Natural killer cell treated with Interleukin-12 subunit alpha and Interleukin-12 subunit beta and Interleukin-15 and Interleukin-18, amount 100 ng/mL, for 72 hours (primary cell): ENCODE results near the gene IL12A. TPM values are rescaled to one million over a fixed set of nuclear protein-coding genes. Genes with fewer than 3 reads are reported as not detected.
A peak's percentile ranks its signal among the peaks of the same experiment; 100 is the strongest.

Experiments used
- ATAC-seq, 2 donors: fragments of 150-1000 bp; cut with Tn5 transposase in 1 of 2; sonication (Bioruptor Pico), chemical (Tn5 transposase) in 1 of 2; 2 replicates each; pipeline ENCODE4 v1.10.0; 2021
- DNase-seq: peaks from one replicate; pipeline ENCODE4 v3.0.0; 2022; ENCODE audit warnings: low spot score
- H3K27ac Mint-ChIP-seq, 2 donors: 1 replicate in 1 of 2; 2 replicates in 1 of 2; pipeline ENCODE4 v1.8.0; 2022; ENCODE audit warnings: mixed read lengths in 2 of 2, mild to moderate bottlenecking in 1 of 2, moderate library complexity in 1 of 2
- H3K27me3 Mint-ChIP-seq, 2 donors: 1 replicate in 1 of 2; 2 replicates in 1 of 2; pipeline ENCODE4 v1.8.0; 2022; ENCODE audit warnings: mixed read lengths in 2 of 2
- H3K36me3 Mint-ChIP-seq: one replicate; pipeline ENCODE4 v1.8.0; 2022; ENCODE audit warnings: mixed read lengths
- H3K4me1 Mint-ChIP-seq, 2 donors: 1 replicate in 1 of 2; 2 replicates in 1 of 2; pipeline ENCODE4 v1.8.0; 2022; ENCODE audit warnings: low read depth in 2 of 2, mixed read lengths in 2 of 2, mild to moderate bottlenecking in 1 of 2
- H3K4me3 Mint-ChIP-seq: one replicate; pipeline ENCODE4 v1.8.0; 2022; ENCODE audit warnings: mixed read lengths
- H3K9me3 Mint-ChIP-seq: 2 replicates; pipeline ENCODE4 v1.8.0; 2022; ENCODE audit warnings: mixed read lengths
- total RNA-seq, 2 donors: library from RNA; stranded (reverse); gene quantifications; one replicate each; pipeline ENCODE4 v1.2.3, GENCODE V29; 2022

Gene IL12A
- total RNA-seq, 2 donors from 2014 or later: 0.31 to 1.5 TPM

DNA sequence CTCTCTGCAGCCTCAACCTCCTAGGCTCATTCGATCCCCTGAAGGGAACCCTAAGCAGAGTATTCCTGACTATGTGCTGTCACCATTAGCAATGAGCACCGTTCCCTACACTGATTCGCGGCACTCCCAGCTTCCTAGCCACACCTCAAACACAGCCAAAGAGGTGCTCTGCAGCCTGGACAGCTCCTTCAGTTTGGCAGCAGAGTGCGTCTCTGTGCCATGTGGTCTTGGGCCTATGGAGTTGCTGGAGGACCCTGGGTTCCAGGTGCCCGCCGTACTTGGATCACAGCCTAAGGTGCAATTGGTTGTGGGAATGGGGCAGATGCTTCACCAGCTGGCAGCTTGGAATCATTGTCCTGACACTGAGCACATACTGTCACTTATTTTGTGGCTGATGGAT, 17.3 kb upstream of the IL12A start:
- Mint-ChIP-seq H3K27ac (no peak overlapping the region), H3K9me3 (no peaks in the 10 kb centered on the region), H3K4me1 (peaks cover 0 to 4% of the 10 kb centered on the region in 2 donors), H3K36me3 (no peaks in the 10 kb centered on the region), H3K27me3 (peaks cover 29 to 30% of the 10 kb centered on the region in 2 donors), H3K4me3 (no peak overlapping the region)
- ATAC-seq: peak in 1 of 2 donors; percentile 32
- no peak for DNase-seq

DNA sequence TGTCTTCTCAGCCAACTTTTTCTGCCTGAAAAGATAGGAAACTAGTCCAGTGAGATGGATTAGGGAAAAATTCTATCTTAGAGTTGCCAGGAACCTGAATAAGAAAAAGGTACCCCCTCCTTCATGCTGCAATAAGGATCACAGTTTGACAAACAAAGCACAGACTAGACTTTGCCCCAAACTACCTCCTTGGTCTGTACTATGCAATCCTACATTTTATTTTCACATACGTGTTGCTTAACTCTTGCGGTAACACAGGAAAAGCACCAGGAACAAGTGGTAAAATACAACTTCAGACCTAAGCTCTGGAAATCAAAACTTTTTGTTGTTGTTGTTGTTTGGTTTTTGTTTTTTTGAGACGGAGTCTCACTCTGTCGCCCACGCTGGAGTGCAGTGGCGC, 11.3 kb upstream of the IL12A start:
- ATAC-seq (no peak), DNase-seq (no peak)
- no peak overlapping the region for H3K4me3 Mint-ChIP-seq
- no peaks in the 10 kb centered on the region for H3K36me3 Mint-ChIP-seq
- peaks cover 33 to 45% of the 10 kb centered on the region in 2 donors for H3K27me3 Mint-ChIP-seq
- H3K9me3 Mint-ChIP-seq: no peaks in the 10 kb centered on the region
- no peak overlapping the region for H3K27ac Mint-ChIP-seq
- H3K4me1 Mint-ChIP-seq: no peaks in the 10 kb centered on the region

DNA sequence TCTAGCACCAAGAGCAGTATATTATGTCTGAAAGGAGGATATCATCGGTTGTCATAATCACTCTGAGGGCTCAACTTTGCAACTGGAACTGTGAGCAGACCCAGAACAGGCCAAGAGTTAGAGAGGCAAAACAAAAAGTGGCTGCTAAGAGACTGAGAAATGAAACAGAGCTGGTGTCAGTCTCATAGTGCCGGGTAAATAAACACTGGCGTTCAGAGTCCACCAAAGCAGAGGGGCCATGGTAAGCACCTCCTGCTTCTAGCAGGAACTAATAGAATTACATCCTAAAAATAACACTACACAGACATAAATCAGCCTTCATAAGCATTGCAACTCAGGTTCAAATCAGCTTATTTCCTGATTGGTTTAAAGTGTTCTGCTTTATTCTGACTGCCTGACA, 10.3 kb upstream of the IL12A start:
- Mint-ChIP-seq H3K27me3 (peaks cover 25 to 34% of the 10 kb centered on the region in 2 donors), H3K36me3 (no peaks in the 10 kb centered on the region), H3K4me3 (no peak overlapping the region), H3K4me1 (no peaks in the 10 kb centered on the region), H3K27ac (no peak overlapping the region), H3K9me3 (no peaks in the 10 kb centered on the region)
- DNase-seq (no peak), ATAC-seq (no peak)

DNA sequence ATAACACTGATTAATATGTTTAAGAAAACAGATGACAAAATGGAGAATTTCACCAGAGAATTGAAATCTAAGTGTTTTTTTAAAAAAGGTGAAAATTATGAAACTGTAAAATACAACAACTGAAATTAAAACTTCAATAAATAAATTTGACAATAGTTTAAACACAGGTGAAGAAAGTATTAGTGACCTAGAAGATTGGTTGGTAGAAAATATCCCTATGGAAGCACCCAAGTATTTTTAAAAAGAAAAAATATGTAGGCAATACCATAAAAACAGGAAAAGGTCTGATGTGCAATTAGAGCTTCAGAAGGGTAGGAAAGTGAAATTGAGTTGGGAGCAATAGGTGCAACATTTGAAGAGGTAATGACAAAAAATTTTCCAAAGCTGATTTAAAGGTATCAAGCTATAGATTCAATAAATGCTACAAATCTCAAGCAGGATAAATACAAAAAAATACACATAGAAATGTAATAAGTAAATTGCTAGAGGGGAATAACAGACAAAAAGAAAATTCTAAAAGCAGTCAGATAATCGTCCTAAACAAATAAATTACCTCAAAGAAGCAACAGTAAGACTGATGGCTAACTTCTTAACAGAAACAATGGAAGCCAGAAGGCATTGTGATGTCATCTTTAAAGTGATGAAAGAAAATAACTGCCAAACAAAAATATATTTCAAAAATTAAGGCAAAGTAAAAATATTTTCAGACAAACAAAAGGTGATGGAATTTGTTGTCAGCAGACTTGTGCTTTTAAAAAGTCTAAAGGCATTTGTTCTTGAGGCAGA, 9.5 kb upstream of the IL12A start:
- H3K4me1 Mint-ChIP-seq: no peaks in the 10 kb centered on the region
- H3K27me3 Mint-ChIP-seq: peaks cover 21 to 31% of the 10 kb centered on the region in 2 donors
- H3K36me3 Mint-ChIP-seq: no peaks in the 10 kb centered on the region
- no peaks in the 10 kb centered on the region for H3K9me3 Mint-ChIP-seq
- no peak overlapping the region for H3K4me3 Mint-ChIP-seq
- DNase-seq: no peak
- no peak overlapping the region for H3K27ac Mint-ChIP-seq
- ATAC-seq: no peak

DNA sequence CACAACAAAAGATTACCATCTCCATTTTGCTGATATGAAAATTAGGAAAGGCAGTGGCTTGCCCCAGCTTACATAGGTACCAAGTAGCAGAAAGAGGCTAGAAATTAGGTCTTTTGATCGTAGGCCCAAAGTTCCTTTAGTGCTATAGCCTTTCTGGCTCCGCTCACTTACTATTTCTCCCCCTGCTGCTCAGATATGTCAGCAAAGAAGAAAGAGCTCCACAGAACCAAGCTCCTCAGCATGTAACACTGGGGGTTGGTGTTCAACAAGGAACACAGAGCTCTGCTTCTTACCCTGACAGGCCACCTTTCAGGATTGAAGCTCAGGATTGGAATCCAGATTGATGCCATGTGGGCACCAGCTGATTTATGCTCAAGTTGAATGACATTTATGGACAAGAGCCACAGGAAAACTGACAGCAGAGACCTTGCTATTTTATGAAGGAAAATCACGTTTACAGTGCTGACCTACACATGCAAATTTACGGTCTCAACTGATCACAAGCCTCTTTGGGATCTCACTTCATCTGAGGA, 6.1 kb upstream of the IL12A start:
- Mint-ChIP-seq H3K27me3 (peaks cover 21 to 41% of the 10 kb centered on the region in 2 donors), H3K4me1 (peaks cover 4% of the 10 kb centered on the region in 2 donors), H3K4me3 (no peak overlapping the region), H3K27ac (no peak overlapping the region), H3K36me3 (no peaks in the 10 kb centered on the region), H3K9me3 (no peaks in the 10 kb centered on the region)
- ATAC-seq: no peak
- DNase-seq: no peak

DNA sequence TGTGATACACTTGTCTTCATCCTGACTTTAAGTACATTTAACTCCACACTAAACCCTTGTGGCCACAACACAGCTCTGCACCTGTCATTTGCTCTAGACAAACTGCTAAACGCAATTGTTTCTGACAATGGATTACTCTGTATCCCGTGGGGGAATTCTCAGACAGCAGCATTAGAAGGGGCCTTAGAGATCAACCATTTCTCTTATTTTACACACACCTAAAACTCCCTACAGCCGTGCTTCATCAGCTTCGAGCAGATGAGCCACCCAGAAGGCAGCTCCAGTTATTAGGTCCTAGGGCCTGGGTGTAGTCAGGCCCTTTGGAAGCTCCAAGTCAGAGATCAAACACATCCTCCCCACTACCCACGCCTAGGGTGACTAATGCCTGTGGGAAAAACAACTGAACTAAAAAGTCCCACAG, 1.3 kb upstream of the IL12A start:
- ATAC-seq (no peak), DNase-seq (no peak)
- Mint-ChIP-seq H3K4me3 (peak overlapping the region; percentile 88), H3K27me3 (peaks cover 13 to 17% of the 10 kb centered on the region in 2 donors), H3K27ac (peak overlapping the region; percentile 16 to 93), H3K9me3 (no peaks in the 10 kb centered on the region), H3K36me3 (no peaks in the 10 kb centered on the region), H3K4me1 (peaks cover 18% of the 10 kb centered on the region in 2 donors)

GRCh38 chr3:159989973-159990846, 1.6 kb downstream of the IL12A start:
- Mint-ChIP-seq H3K27me3 (peaks cover 0 to 12% of the 10 kb centered on the region in 2 donors), H3K4me1 (peaks cover 18% of the 10 kb centered on the region in 2 donors), H3K4me3 (no peak overlapping the region), H3K27ac (no peak overlapping the region), H3K36me3 (no peaks in the 10 kb centered on the region), H3K9me3 (no peaks in the 10 kb centered on the region)
- DNase-seq: no peak
- ATAC-seq: no peak

GRCh38 chr3:159991591-159991990, 3.0 kb downstream of the IL12A start:
- Mint-ChIP-seq H3K4me1 (peaks cover 18% of the 10 kb centered on the region in 2 donors), H3K27me3 (peaks cover 0 to 12% of the 10 kb centered on the region in 2 donors), H3K4me3 (no peak overlapping the region), H3K9me3 (no peaks in the 10 kb centered on the region), H3K36me3 (no peaks in the 10 kb centered on the region), H3K27ac (no peak overlapping the region)
- ATAC-seq (no peak), DNase-seq (no peak)

DNA sequence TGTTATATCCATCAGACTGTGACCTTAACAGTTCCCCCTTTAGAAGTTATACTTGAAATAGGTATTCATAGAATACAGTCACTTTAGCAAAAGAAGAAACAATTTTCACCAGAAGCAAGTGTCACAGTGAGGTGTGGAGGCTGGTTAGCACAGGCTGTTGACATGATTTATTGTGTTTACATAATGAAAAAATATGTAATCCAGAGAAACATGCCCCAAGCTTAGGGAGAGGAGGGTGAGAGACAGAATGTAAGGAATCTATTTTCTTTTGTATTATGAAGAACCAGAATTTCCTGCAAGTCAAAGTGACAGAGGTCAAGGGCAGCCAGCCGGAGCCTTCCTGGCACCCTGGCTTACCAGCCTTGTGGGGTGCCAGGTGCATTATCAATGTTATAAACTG, 4.0 kb downstream of the IL12A start:
- DNase-seq (no peak), ATAC-seq (no peak)
- Mint-ChIP-seq H3K4me3 (no peak overlapping the region), H3K27me3 (peaks cover 0 to 8% of the 10 kb centered on the region in 2 donors), H3K9me3 (no peaks in the 10 kb centered on the region), H3K27ac (no peak overlapping the region), H3K4me1 (peaks cover 13% of the 10 kb centered on the region in 2 donors), H3K36me3 (no peaks in the 10 kb centered on the region)

GRCh38 chr3:159994182-159994581, 5.5 kb downstream of the IL12A start:
- DNase-seq (no peak), ATAC-seq (no peak)
- no peaks in the 10 kb centered on the region for H3K4me1 Mint-ChIP-seq
- no peaks in the 10 kb centered on the region for H3K36me3 Mint-ChIP-seq
- H3K4me3 Mint-ChIP-seq: no peak overlapping the region
- H3K9me3 Mint-ChIP-seq: no peaks in the 10 kb centered on the region
- no peaks in the 10 kb centered on the region for H3K27me3 Mint-ChIP-seq
- no peak overlapping the region for H3K27ac Mint-ChIP-seq

DNA sequence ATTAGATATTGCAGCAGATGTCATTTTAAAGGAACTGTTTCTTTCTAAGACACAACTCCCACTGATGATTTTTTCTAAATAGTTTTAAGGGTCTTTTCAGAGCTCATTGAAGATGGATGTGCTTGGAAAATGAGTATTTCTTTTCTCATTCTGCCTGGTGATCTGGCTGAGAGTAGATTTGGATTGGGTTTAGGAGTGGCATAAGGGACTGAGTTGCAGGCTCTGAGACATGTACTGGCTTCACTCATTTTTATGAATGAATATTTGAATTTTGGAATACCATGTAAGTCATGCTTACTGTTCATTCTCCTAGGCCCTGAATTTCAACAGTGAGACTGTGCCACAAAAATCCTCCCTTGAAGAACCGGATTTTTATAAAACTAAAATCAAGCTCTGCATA, 6.5 kb downstream of the IL12A start:
- Mint-ChIP-seq H3K36me3 (no peaks in the 10 kb centered on the region), H3K27me3 (no peaks in the 10 kb centered on the region), H3K4me1 (no peaks in the 10 kb centered on the region), H3K27ac (no peak overlapping the region), H3K4me3 (no peak overlapping the region), H3K9me3 (no peaks in the 10 kb centered on the region)
- DNase-seq (no peak), ATAC-seq (no peak)

DNA sequence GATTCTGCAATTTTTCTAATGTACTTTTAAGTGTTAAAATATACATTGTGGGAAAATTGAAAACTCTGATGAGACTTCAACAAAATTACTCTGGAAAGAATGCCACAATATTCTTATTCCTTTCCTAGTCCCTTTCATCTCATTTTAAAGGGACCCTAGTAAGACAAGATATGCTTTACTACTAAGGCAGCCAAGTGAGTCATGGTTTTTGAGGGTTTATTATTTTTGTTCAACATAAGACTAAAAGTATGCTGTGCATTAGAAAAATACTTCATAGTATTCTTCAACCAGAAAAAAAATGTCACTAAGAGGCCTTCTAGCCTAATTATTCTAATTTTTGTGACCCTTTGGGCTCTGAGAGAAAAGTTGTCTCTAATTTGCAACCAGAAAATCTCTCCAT, 7.4 kb downstream of the IL12A start:
- H3K4me3 Mint-ChIP-seq: no peak overlapping the region
- H3K9me3 Mint-ChIP-seq: no peaks in the 10 kb centered on the region
- DNase-seq (no peak), ATAC-seq (no peak)
- H3K27ac Mint-ChIP-seq: no peak overlapping the region
- no peaks in the 10 kb centered on the region for H3K36me3 Mint-ChIP-seq
- H3K27me3 Mint-ChIP-seq: no peaks in the 10 kb centered on the region
- H3K4me1 Mint-ChIP-seq: no peaks in the 10 kb centered on the region

DNA sequence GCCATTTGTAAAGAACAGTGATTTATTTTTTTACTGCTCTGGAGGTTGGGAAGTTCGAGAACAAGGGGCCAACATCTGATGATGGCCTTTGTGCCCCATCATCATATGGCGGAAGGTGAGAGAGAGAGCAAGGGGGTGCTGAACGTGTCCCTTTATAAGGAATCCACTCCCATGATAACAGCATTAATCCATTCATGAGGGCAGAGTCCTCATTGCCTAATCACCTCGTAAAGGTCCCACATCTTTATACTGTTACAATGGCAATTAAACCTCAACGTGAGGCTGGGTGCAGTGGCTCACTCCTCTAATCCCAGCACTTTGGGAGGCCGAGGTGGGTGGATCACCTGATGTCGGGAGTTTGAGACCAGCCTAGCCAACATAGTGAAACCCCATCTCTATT, 8.3 kb downstream of the IL12A start:
- ATAC-seq (no peak), DNase-seq (no peak)
- H3K36me3 Mint-ChIP-seq: no peaks in the 10 kb centered on the region
- H3K4me3 Mint-ChIP-seq: no peak overlapping the region
- no peaks in the 10 kb centered on the region for H3K9me3 Mint-ChIP-seq
- H3K27me3 Mint-ChIP-seq: peaks cover 0 to 2% of the 10 kb centered on the region in 2 donors
- no peaks in the 10 kb centered on the region for H3K4me1 Mint-ChIP-seq
- H3K27ac Mint-ChIP-seq: no peak overlapping the region
